Trophoblast cell (in vitro differentiated cells and primary cell): Measurements from ENCODE around the gene INO80E.
A peak's percentile ranks its signal among the peaks of the same experiment; 100 is the strongest.
"Not testable (repeated sequence)": the region's sequence is repeated elsewhere in the genome, so short reads cannot be mapped to it uniquely, and the experiment has no call there.

Source experiments
- DNase-seq, 2 donors: peaks; one replicate each; pipeline ENCODE4 v3.0.0-alpha.2; 2016
- H2AFZ ChIP-seq: 2 replicates; pipeline ENCODE4 v1.6.1; 2013; ENCODE audit warnings: low read length, moderate library complexity, mild to moderate bottlenecking; ENCODE audit not compliant: insufficient read depth, poor library complexity
- H2AK5ac ChIP-seq: 2 replicates; pipeline ENCODE4 v1.6.1; 2013; ENCODE audit warnings: mild to moderate bottlenecking, low read length
- H2BK120ac ChIP-seq: 2 replicates; pipeline ENCODE4 v1.6.1; 2013; ENCODE audit warnings: low read length, mild to moderate bottlenecking, moderate library complexity; ENCODE audit not compliant: insufficient read depth, poor library complexity
- H2BK12ac ChIP-seq: 2 replicates; pipeline ENCODE4 v1.6.1; 2013; ENCODE audit warnings: mild to moderate bottlenecking, low read length, moderate library complexity
- H2BK5ac ChIP-seq: 2 replicates; pipeline ENCODE4 v1.6.1; 2013; ENCODE audit warnings: low read length, low read depth, moderate library complexity, mild to moderate bottlenecking; ENCODE audit not compliant: poor library complexity
- H3K14ac ChIP-seq: 2 replicates; pipeline ENCODE4 v1.6.1; 2013; ENCODE audit warnings: mild to moderate bottlenecking, low read length
- H3K18ac ChIP-seq: 2 replicates; pipeline ENCODE4 v1.6.1; 2013; ENCODE audit warnings: mild to moderate bottlenecking, low read length
- H3K23ac ChIP-seq: 2 replicates; pipeline ENCODE4 v1.6.1; 2013; ENCODE audit warnings: low read length
- H3K27ac ChIP-seq: 2 replicates; pipeline ENCODE4 v1.5.1; 2013; ENCODE audit warnings: low read depth, mild to moderate bottlenecking, inconsistent platforms, low read length, moderate library complexity
- H3K27me3 ChIP-seq: 2 replicates; pipeline ENCODE4 v1.6.1; 2013; ENCODE audit warnings: inconsistent platforms, mild to moderate bottlenecking, low read length, moderate library complexity; ENCODE audit not compliant: insufficient read depth
- H3K36me3 ChIP-seq, 2 experiments: 1 replicate in 1 of 2; 2 replicates in 1 of 2; pipeline ENCODE4 v1.6.1; 2013; ENCODE audit warnings: low read length in 2 of 2, mild to moderate bottlenecking in 2 of 2, moderate library complexity in 1 of 2; ENCODE audit not compliant: insufficient read depth in 2 of 2, control insufficient read depth in 1 of 2
- H3K4ac ChIP-seq: 2 replicates; pipeline ENCODE4 v1.6.1; 2013; ENCODE audit warnings: low read depth, mild to moderate bottlenecking, low read length, moderate library complexity
- H3K4me1 ChIP-seq, 2 experiments: 1 replicate in 1 of 2; 2 replicates in 1 of 2; pipeline ENCODE4 v1.6.1; 2013; ENCODE audit warnings: low read length in 2 of 2, mild to moderate bottlenecking in 2 of 2, moderate library complexity in 1 of 2; ENCODE audit not compliant: insufficient read depth in 2 of 2, control insufficient read depth in 1 of 2
- H3K4me2 ChIP-seq: 2 replicates; pipeline ENCODE4 v1.6.1; 2013; ENCODE audit warnings: inconsistent platforms, mild to moderate bottlenecking, low read length, moderate library complexity
- H3K4me3 ChIP-seq: 2 replicates; pipeline ENCODE4 v1.5.1; 2013; ENCODE audit warnings: mild to moderate bottlenecking, low read depth, low read length, inconsistent platforms
- H3K79me1 ChIP-seq: one replicate; pipeline ENCODE4 v1.6.1; 2013; ENCODE audit warnings: low read length
- H3K79me2 ChIP-seq: 2 replicates; pipeline ENCODE4 v1.6.1; 2013; ENCODE audit warnings: low read length, mild to moderate bottlenecking; ENCODE audit not compliant: control insufficient read depth, insufficient read depth, poor library complexity
- H3K9ac ChIP-seq: 2 replicates; pipeline ENCODE4 v1.6.1; 2013; ENCODE audit warnings: mild to moderate bottlenecking, low read length
- H3K9me3 ChIP-seq: 2 replicates; pipeline ENCODE4 v1.6.1; 2013; ENCODE audit warnings: low read depth, mild to moderate bottlenecking, control low read depth, inconsistent platforms, low read length; ENCODE audit not compliant: insufficient read depth
- H4K12ac ChIP-seq: 2 replicates; pipeline ENCODE4 v1.6.1; 2013; ENCODE audit warnings: low read depth, mild to moderate bottlenecking, low read length, moderate library complexity
- H4K8ac ChIP-seq: 2 replicates; pipeline ENCODE4 v1.6.1; 2013; ENCODE audit warnings: low read depth, mild to moderate bottlenecking, low read length, moderate library complexity
- H4K91ac ChIP-seq: one replicate; pipeline ENCODE4 v1.6.1; 2013; ENCODE audit warnings: low read depth, mild to moderate bottlenecking, low read length, moderate library complexity
- WGBS: extraction: QIAGEN DNeasy Blood & Tissue Kit; methylation state at CpG from one replicate; pipeline ENCODE4 v1.1.7; 2013; ENCODE audit warnings: missing lambda C conversion rate; ENCODE audit not compliant: insufficient read length, insufficient coverage; ENCODE audit errors: extremely low coverage; 5-methylcytosine and 5-hydroxymethylcytosine counted together

Gene INO80E

DNA sequence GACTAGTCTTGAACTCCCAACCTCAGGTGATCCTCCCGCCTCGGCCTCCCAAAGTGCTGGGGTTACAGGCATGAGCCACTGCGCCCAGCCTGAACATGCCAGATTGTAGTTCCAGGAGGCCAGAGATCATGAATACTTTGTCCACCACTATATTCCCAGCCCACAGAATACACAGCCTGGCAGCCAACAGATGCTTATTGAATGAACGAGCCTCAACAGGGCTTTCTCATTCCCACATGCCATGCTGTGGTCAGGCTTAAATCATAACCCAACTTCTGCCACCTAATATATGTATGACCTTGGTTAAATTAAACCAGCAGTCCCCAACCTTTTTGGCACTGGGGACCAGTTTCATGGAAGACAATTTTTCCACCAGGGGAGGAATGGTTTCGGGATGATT lies 37.3 kb upstream of the INO80E start:
- Histone ChIP-seq H2BK5ac (no peak overlapping the region), H2AK5ac (no peak overlapping the region), H3K9ac (no peak overlapping the region), H4K12ac (no peak overlapping the region), H4K91ac (no peak overlapping the region), H3K18ac (no peak overlapping the region), H3K4me3 (no peak overlapping the region), H3K9me3 (no peaks in the 10 kb centered on the region), H3K27ac (no peak overlapping the region), H2AFZ (no peak overlapping the region), H3K23ac (no peak overlapping the region), H3K27me3 (no peaks in the 10 kb centered on the region), H3K4me2 (no peak overlapping the region), H3K4me1 (peaks cover 3 to 8% of the 10 kb centered on the region in 2 experiments), H3K36me3 (peaks cover 0 to 3% of the 10 kb centered on the region in 2 experiments), H2BK12ac (no peak overlapping the region), H3K79me2 (peaks cover 6% of the 10 kb centered on the region), H3K14ac (no peak overlapping the region), H3K79me1 (peaks cover 15% of the 10 kb centered on the region), H4K8ac (no peak overlapping the region), H2BK120ac (no peak overlapping the region), H3K4ac (no peak overlapping the region)
- DNase-seq: no peak
- WGBS: no CpG with 5 or more reads among the region's 5 CpGs

DNA sequence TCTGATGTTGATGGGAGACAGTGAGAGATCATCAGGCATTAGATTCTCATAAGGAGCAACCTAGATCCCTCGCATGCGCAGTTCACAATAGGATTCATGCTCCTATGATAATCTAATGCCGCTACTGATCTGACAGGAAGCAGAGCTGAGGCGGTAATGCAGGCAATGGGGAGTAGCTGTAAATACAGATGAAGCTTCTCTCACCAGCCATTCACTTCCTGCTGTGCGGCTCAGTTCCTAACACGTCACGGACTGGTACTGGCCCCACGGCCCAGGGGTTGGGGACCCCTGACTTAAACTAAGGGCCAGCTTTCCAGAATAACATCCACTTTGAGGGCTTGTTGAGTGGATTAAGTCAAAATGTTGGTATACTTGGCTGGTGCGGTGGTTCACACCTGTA lies 36.7 kb upstream of the INO80E start:
- H4K12ac ChIP-seq: no peak overlapping the region
- no peak overlapping the region for H3K4me3 ChIP-seq
- no peak overlapping the region for H3K9ac ChIP-seq
- H3K36me3 ChIP-seq: peaks cover 0 to 3% of the 10 kb centered on the region in 2 experiments
- peaks cover 15% of the 10 kb centered on the region for H3K79me1 ChIP-seq
- H3K9me3 ChIP-seq: no peaks in the 10 kb centered on the region
- no peak overlapping the region for H3K4me2 ChIP-seq
- peaks cover 6% of the 10 kb centered on the region for H3K79me2 ChIP-seq
- no CpG with 5 or more reads among the region's 9 CpGs for WGBS
- H3K14ac ChIP-seq: no peak overlapping the region
- no peak overlapping the region for H3K27ac ChIP-seq
- H3K23ac ChIP-seq: no peak overlapping the region
- no peak overlapping the region for H4K91ac ChIP-seq
- no peak for DNase-seq
- H2BK120ac ChIP-seq: no peak overlapping the region
- no peak overlapping the region for H2BK5ac ChIP-seq
- H2AFZ ChIP-seq: no peak overlapping the region
- no peak overlapping the region for H3K4ac ChIP-seq
- no peak overlapping the region for H4K8ac ChIP-seq
- H2AK5ac ChIP-seq: no peak overlapping the region
- H2BK12ac ChIP-seq: no peak overlapping the region
- no peak overlapping the region for H3K18ac ChIP-seq
- H3K27me3 ChIP-seq: no peaks in the 10 kb centered on the region
- H3K4me1 ChIP-seq: peaks cover 3 to 8% of the 10 kb centered on the region in 2 experiments

DNA sequence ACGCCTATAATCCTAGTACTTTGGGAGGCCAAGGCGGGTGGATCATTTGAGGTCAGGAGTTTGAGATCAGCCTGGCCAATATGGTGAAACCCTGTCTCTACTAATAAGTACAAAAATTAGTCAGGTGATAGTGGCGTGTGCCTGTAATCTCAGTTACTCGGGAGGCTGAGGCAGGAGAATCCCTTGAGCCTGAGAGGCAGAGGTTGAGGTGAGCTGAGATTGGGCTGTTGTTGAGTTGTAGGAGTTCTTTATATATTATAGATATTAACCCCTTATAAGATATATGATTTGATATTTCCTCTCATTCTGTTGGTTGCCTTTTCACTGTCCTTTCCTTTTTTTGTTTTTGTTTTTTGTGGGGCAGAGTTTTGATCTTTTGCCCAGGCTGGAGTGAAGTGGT lies 36.2 kb upstream of the INO80E start:
- not testable (repeated sequence) for H2BK5ac ChIP-seq, H4K12ac ChIP-seq, H3K14ac ChIP-seq, H3K18ac ChIP-seq, H3K27ac ChIP-seq, H3K9ac ChIP-seq, H3K4me1 ChIP-seq, H3K4me3 ChIP-seq, H4K91ac ChIP-seq, H3K79me2 ChIP-seq, H2AK5ac ChIP-seq, H3K9me3 ChIP-seq, H4K8ac ChIP-seq, DNase-seq, H3K36me3 ChIP-seq, H3K4me2 ChIP-seq, H2AFZ ChIP-seq, H2BK12ac ChIP-seq, H3K23ac ChIP-seq, H3K4ac ChIP-seq, H2BK120ac ChIP-seq, H3K27me3 ChIP-seq
- peaks cover 15% of the 10 kb centered on the region for H3K79me1 ChIP-seq
- WGBS: no CpG with 5 or more reads among the region's 4 CpGs

DNA sequence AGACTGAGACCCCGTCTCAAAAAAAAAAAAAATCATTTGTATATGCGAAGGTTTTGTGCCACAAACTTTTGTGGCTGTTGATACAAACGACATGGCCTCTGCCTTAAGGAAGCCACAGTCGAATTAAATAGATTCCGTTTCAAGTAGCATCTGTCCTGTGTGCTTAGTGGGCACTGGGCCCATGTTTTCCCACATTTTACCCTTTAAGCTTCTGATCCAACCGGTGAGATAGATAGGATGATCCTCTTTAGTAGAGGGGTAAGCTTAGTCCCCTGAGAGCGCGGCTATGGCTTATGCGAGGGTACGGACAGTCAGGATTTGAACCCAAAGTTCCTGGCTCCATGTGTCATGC lies 34.9 kb upstream of the INO80E start:
- Histone ChIP-seq H2BK12ac (no peak overlapping the region), H3K18ac (peak overlapping the region; percentile 79), H4K8ac (peak overlapping the region; percentile 88), H3K4me1 (peaks cover 3 to 8% of the 10 kb centered on the region in 2 experiments), H2BK5ac (no peak overlapping the region), H4K12ac (peak overlapping the region; percentile 76), H2AK5ac (no peak overlapping the region), H3K14ac (no peak overlapping the region), H3K27ac (no peak overlapping the region), H4K91ac (peak overlapping the region; percentile 71), H3K4me3 (no peak overlapping the region), H2AFZ (no peak overlapping the region), H3K36me3 (peaks cover 0 to 3% of the 10 kb centered on the region in 2 experiments), H3K9me3 (no peaks in the 10 kb centered on the region), H3K9ac (no peak overlapping the region), H3K79me1 (peaks cover 15% of the 10 kb centered on the region), H3K79me2 (peaks cover 6% of the 10 kb centered on the region), H2BK120ac (no peak overlapping the region), H3K23ac (no peak overlapping the region), H3K27me3 (no peaks in the 10 kb centered on the region), H3K4me2 (peak overlapping the region; percentile 60), H3K4ac (no peak overlapping the region)
- DNase-seq: no peak
- WGBS: no CpG with 5 or more reads among the region's 10 CpGs
